GDM1 (cell line): ENCODE results near the gene BORCS5.
"Not testable (repeated sequence)": the region's sequence is repeated elsewhere in the genome, so short reads cannot be mapped to it uniquely, and the experiment has no call there.

Experiments
- DNase-seq: peaks from one replicate; lab custom pipeline; 2025; lab: John Stamatoyannopoulos, UW

BORCS5 gene

GRCh38 chr12:12393171-12393570 lies 36.3 kb downstream of the BORCS5 start:
- DNase-seq = no peak

GRCh38 chr12:12396694-12397093 lies 39.8 kb downstream of the BORCS5 start:
- no peak for DNase-seq

- no peak for DNase-seq
Observed at GRCh38 chr12:12397184-12397583, 40.3 kb downstream of the BORCS5 start.

- no peak for DNase-seq
Observed at GRCh38 chr12:12398026-12398859, 41.4 kb downstream of the BORCS5 start.

- no peak for DNase-seq
Observed at GRCh38 chr12:12399161-12399560, 42.3 kb downstream of the BORCS5 start.

- no peak for DNase-seq
Observed at GRCh38 chr12:12399776-12400305, 43.0 kb downstream of the BORCS5 start.

- DNase-seq = no peak
Observed at GRCh38 chr12:12400793-12401192, 43.9 kb downstream of the BORCS5 start.

GRCh38 chr12:12403264-12404248 lies 46.7 kb downstream of the BORCS5 start:
- no peak for DNase-seq

- DNase-seq = no peak
Observed at GRCh38 chr12:12404297-12404696, 47.4 kb downstream of the BORCS5 start.

- no peak for DNase-seq
Observed at GRCh38 chr12:12405882-12406281, 49.0 kb downstream of the BORCS5 start.

- no peak for DNase-seq
Observed at GRCh38 chr12:12406762-12407161, 49.9 kb downstream of the BORCS5 start.

- DNase-seq = no peak
Observed at GRCh38 chr12:12408265-12408690, 51.4 kb downstream of the BORCS5 start.

GRCh38 chr12:12409337-12409736 lies 52.5 kb downstream of the BORCS5 start:
- not testable (repeated sequence) for DNase-seq

- DNase-seq = no peak
Observed at GRCh38 chr12:12415886-12416285, 59.0 kb downstream of the BORCS5 start.

- DNase-seq = not testable (repeated sequence)
Observed at GRCh38 chr12:12419165-12419564, 62.3 kb downstream of the BORCS5 start.

GRCh38 chr12:12423367-12423766 lies 66.5 kb downstream of the BORCS5 start:
- no peak for DNase-seq

- no peak for DNase-seq
Observed at GRCh38 chr12:12425001-12425400, 68.1 kb downstream of the BORCS5 start.

GRCh38 chr12:12425616-12426015 lies 68.7 kb downstream of the BORCS5 start:
- no peak for DNase-seq

- DNase-seq = no peak
Observed at GRCh38 chr12:12427568-12427967, 70.7 kb downstream of the BORCS5 start.

GRCh38 chr12:12428047-12428446 lies 71.2 kb downstream of the BORCS5 start:
- DNase-seq = no peak

- no peak for DNase-seq
Observed at GRCh38 chr12:12428961-12429657, 72.2 kb downstream of the BORCS5 start.

- no peak for DNase-seq
Observed at GRCh38 chr12:12432364-12432763, 75.5 kb downstream of the BORCS5 start.
